H1 (cell line): ENCODE data around the gene HSF5. TPM values are rescaled to one million over a fixed set of nuclear protein-coding genes. Genes with fewer than 3 reads are reported as not detected.
A peak's percentile ranks its signal among the peaks of the same experiment; 100 is the strongest.

Experiments
- CTCF ChIA-PET: fragments of 300-600 bp; sonication (Branson Sonifier 250); formaldehyde crosslinking; loops from one replicate; lab custom pipeline; 2021; ENCODE audit not compliant: partially characterized antibody; lab: Charles Lee
- POLR2A ChIA-PET: fragments of 300-600 bp; sonication (Branson Sonifier 250); formaldehyde crosslinking; loops from one replicate; lab custom pipeline; 2021; ENCODE audit warnings: inconsistent platforms; ENCODE audit not compliant: partially characterized antibody; lab: Charles Lee
- DNase-seq, 2 experiments: peaks; one replicate each; pipeline versions ENCODE4 v3.0.0 to v3.0.0-alpha.2; 2010 to 2022; ENCODE audit warnings: low spot score in 2 of 2, low read depth in 1 of 2, mixed read lengths in 1 of 2
- FAIRE-seq: peaks from 2 replicates; lab custom pipeline; 2011; peaks lifted over from hg19 to GRCh38; lab: Jason Lieb, UNC
- H2AFZ ChIP-seq: 2 replicates; pipeline ENCODE4 v1.8.1; 2012; ENCODE audit warnings: low read length, inconsistent platforms
- H2AK5ac ChIP-seq: 2 replicates; pipeline ENCODE4 v1.6.1; 2013; ENCODE audit warnings: low read depth, low read length
- H2BK120ac ChIP-seq: replicated peaks from 2 replicates; pipeline ENCODE3; 2013; ENCODE audit warnings: low read depth, low read length, inconsistent platforms
- H2BK12ac ChIP-seq: 2 replicates; pipeline ENCODE4 v1.6.1; 2013; ENCODE audit warnings: low read depth, low read length
- H2BK15ac ChIP-seq: 2 replicates; pipeline ENCODE4 v1.6.1; 2013; ENCODE audit warnings: low read length
- H2BK20ac ChIP-seq: 2 replicates; pipeline ENCODE4 v1.6.1; 2013; ENCODE audit warnings: low read length
- H2BK5ac ChIP-seq: 2 replicates; pipeline ENCODE4 v1.6.1; 2013; ENCODE audit warnings: low read depth, low read length
- H3K14ac ChIP-seq: 2 replicates; pipeline ENCODE4 v1.6.1; 2013; ENCODE audit warnings: inconsistent platforms; ENCODE audit not compliant: insufficient read length
- H3K18ac ChIP-seq: 2 replicates; pipeline ENCODE4 v1.6.1; 2013; ENCODE audit warnings: low read length; ENCODE audit errors: extremely low read depth
- H3K23ac ChIP-seq: 2 replicates; pipeline ENCODE4 v1.6.1; 2013; ENCODE audit warnings: inconsistent platforms; ENCODE audit not compliant: insufficient read length
- H3K23me2 ChIP-seq: 2 replicates; pipeline ENCODE4 v1.6.1; 2013; ENCODE audit warnings: low read depth, low read length
- H3K27ac ChIP-seq: 2 replicates; pipeline ENCODE4 v1.6.1; 2011; ENCODE audit warnings: low read depth, low read length, inconsistent platforms
- H3K27me3 ChIP-seq, 4 experiments: replicated peaks in 1 of 4; 1 replicate in 1 of 4; 2 replicates in 3 of 4; pipeline versions ENCODE4 v1.6.1 to v1.8.1; 2011 to 2013; ENCODE audit warnings: low read length in 3 of 4, mild to moderate bottlenecking in 3 of 4, inconsistent platforms in 2 of 4, mixed read lengths in 2 of 4, moderate library complexity in 1 of 4; ENCODE audit not compliant: control insufficient read depth in 3 of 4, insufficient read depth in 3 of 4; ENCODE audit errors: extremely low read depth in 1 of 4
- H3K36me3 ChIP-seq, 4 experiments: 2 replicates each; pipeline versions ENCODE4 v1.6.1 to v1.8.1; 2011 to 2013; ENCODE audit warnings: mild to moderate bottlenecking in 4 of 4, low read length in 3 of 4, moderate library complexity in 2 of 4, control low read depth in 1 of 4, inconsistent platforms in 1 of 4; ENCODE audit not compliant: insufficient read depth in 4 of 4, control insufficient read depth in 2 of 4
- H3K4ac ChIP-seq: replicated peaks from 2 replicates; pipeline ENCODE3; 2013; ENCODE audit warnings: low read length, low read depth, mixed read lengths, inconsistent platforms; ENCODE audit not compliant: insufficient read length
- H3K4me1 ChIP-seq, 4 experiments: replicated peaks in 1 of 4; 1 replicate in 1 of 4; 2 replicates in 3 of 4; pipeline versions ENCODE4 v1.6.1 to v1.8.1; 2011 to 2013; ENCODE audit warnings: low read length in 3 of 4, inconsistent platforms in 2 of 4, mixed read lengths in 1 of 4; ENCODE audit not compliant: insufficient read depth in 4 of 4, control insufficient read depth in 3 of 4
- H3K4me2 ChIP-seq, 2 experiments: 2 replicates each; pipeline versions ENCODE4 v1.6.1 to v1.8.1; 2011 to 2013; ENCODE audit warnings: low read depth in 2 of 2, low read length in 2 of 2, control low read depth in 1 of 2, inconsistent platforms in 1 of 2, mild to moderate bottlenecking in 1 of 2; ENCODE audit not compliant: insufficient read depth in 1 of 2
- H3K4me3 ChIP-seq, 4 experiments: fragments of 200-600, 300-600 bp in 1 of 4; sonication (generic), shearing (Covaris generic), sonication (Bioruptor Twin) in 1 of 4; 2 replicates each; pipeline versions ENCODE4 v1.5.1 to v1.8.1; 2011 to 2016; ENCODE audit warnings: low read length in 4 of 4, low read depth in 3 of 4, control low read depth in 2 of 4, inconsistent platforms in 2 of 4, mild to moderate bottlenecking in 2 of 4, mixed read lengths in 1 of 4, moderate library complexity in 1 of 4; ENCODE audit not compliant: insufficient read depth in 2 of 4; ENCODE audit errors: extremely low read depth in 1 of 4
- H3K56ac ChIP-seq: replicated peaks from 2 replicates; pipeline ENCODE3; 2013; ENCODE audit warnings: low read depth, mild to moderate bottlenecking, mixed read lengths, low read length, inconsistent platforms; ENCODE audit not compliant: insufficient read length
- H3K79me1 ChIP-seq: 2 replicates; pipeline ENCODE4 v1.6.1; 2013; ENCODE audit warnings: low read depth, low read length, control low read depth
- H3K79me2 ChIP-seq, 2 experiments: 2 replicates each; pipeline versions ENCODE4 v1.6.1 to v1.8.1; 2012 to 2013; ENCODE audit warnings: low read length in 2 of 2, mild to moderate bottlenecking in 2 of 2, inconsistent platforms in 1 of 2; ENCODE audit not compliant: insufficient read depth in 2 of 2, control insufficient read depth in 1 of 2
- H3K9ac ChIP-seq, 4 experiments: replicated peaks in 1 of 4; 1 replicate in 1 of 4; 2 replicates in 3 of 4; pipeline versions ENCODE4 v1.6.1 to v1.8.1; 2011 to 2013; ENCODE audit warnings: low read depth in 3 of 4, low read length in 3 of 4, control low read depth in 2 of 4, mild to moderate bottlenecking in 2 of 4, moderate library complexity in 2 of 4, inconsistent platforms in 1 of 4; ENCODE audit errors: extremely low read depth in 1 of 4
- H3K9me3 ChIP-seq, 2 experiments: 2 replicates each; pipeline versions ENCODE4 v1.6.1 to v1.8.1; 2012 to 2013; ENCODE audit warnings: mild to moderate bottlenecking in 2 of 2, moderate library complexity in 2 of 2, control low read depth in 1 of 2, inconsistent platforms in 1 of 2, low read depth in 1 of 2, low read length in 1 of 2, mixed read lengths in 1 of 2; ENCODE audit not compliant: insufficient read depth in 2 of 2
- H4K20me1 ChIP-seq, 2 experiments: replicated peaks in 1 of 2; 2 replicates each; pipeline versions ENCODE3 to v1.8.1; 2011 to 2013; ENCODE audit warnings: inconsistent platforms in 2 of 2, low read length in 2 of 2, mild to moderate bottlenecking in 1 of 2; ENCODE audit not compliant: insufficient read depth in 2 of 2, control insufficient read depth in 1 of 2
- H4K5ac ChIP-seq: 2 replicates; pipeline ENCODE4 v1.6.1; 2013; ENCODE audit warnings: low read length, low read depth, mixed read lengths, inconsistent platforms; ENCODE audit not compliant: insufficient read length
- H4K8ac ChIP-seq: 2 replicates; pipeline ENCODE4 v1.8.0; 2013; ENCODE audit warnings: mild to moderate bottlenecking, moderate library complexity, low read length, inconsistent platforms; ENCODE audit not compliant: insufficient read depth; ENCODE audit errors: extremely low read depth
- H4K91ac ChIP-seq: replicated peaks from 2 replicates; pipeline ENCODE3; 2013; ENCODE audit warnings: low read length, mixed read lengths, inconsistent platforms; ENCODE audit not compliant: insufficient read length
- BACH1 ChIP-seq: IDR thresholded peaks from 2 replicates; pipeline ENCODE4 v1.6.1; 2012; ENCODE audit warnings: low read length, improper control_type of control experiment
- EGR1 ChIP-seq: IDR thresholded peaks from 2 replicates; pipeline ENCODE4 v1.6.1; 2011; ENCODE audit warnings: low read depth, low read length, borderline replicate concordance
- WGBS, 2 experiments: shearing (Covaris generic) in 1 of 2; methylation state at CpG; one replicate each; pipeline versions ENCODE4 v1.1.6 to v1.1.7; 2013 to 2015; ENCODE audit warnings: low lambda C conversion rate in 2 of 2, mixed read lengths in 2 of 2, inconsistent platforms in 1 of 2, low coverage in 1 of 2, missing lambda C conversion rate in 1 of 2; ENCODE audit not compliant: insufficient replicate concordance in 2 of 2, insufficient coverage in 1 of 2, insufficient read length in 1 of 2; ENCODE audit errors: extremely low coverage in 1 of 2, missing lambda C conversion rate in 1 of 2; 5-methylcytosine and 5-hydroxymethylcytosine counted together
- polyA plus RNA-seq, 7 experiments: library from polyadenylated mRNA; depleted of rRNA in 3 of 7; stranded (reverse) in 5 of 7; unstranded in 2 of 7; fragments of >200 nt in 5 of 7; fragments of 200-250 nt in 2 of 7; gene quantifications; 1 replicate in 5 of 7; 2 replicates in 1 of 7; 4 replicates in 1 of 7; pipeline versions ENCODE4 v1.2.1 to v1.2.3, GENCODE V29; 2011 to 2013; ENCODE audit warnings: missing spikeins in 2 of 7, mixed read lengths in 2 of 7
- total RNA-seq: library from RNA; stranded (reverse); fragmentation: NEBNext Ultra II Directional; extraction: Animal tissue kit (Norgen Biotek cat#: 25700); gene quantifications from 2 replicates; pipeline ENCODE4 v1.2.1, GENCODE V29; 2021

The HSF5 gene
- total and polyA plus RNA-seq, 2 of the 8 experiments (the other 6 are each of a cell fraction or from before 2014, with no cell fraction given) = not detected

- DNase-seq (peak in 1 of 2 experiments; percentile 62), FAIRE-seq (no peak)
- Histone ChIP-seq H3K4ac (no peak overlapping the region), H3K9ac (no peak overlapping the region), H2BK20ac (no peak overlapping the region), H2AK5ac (no peak overlapping the region), H3K79me2 (no peaks in the 10 kb centered on the region), H3K4me3 (peak overlapping the region; percentile 67 to 90 (median 72)), H2BK5ac (no peak overlapping the region), H2BK12ac (peak overlapping the region; percentile 39; the same call in 1 of the 2 replicates), H3K9me3 (no peaks in the 10 kb centered on the region), H4K8ac (no peak overlapping the region), H3K79me1 (no peaks in the 10 kb centered on the region), H3K18ac (peak overlapping the region; percentile 56; the same call in 1 of the 2 replicates), H3K4me2 (peak overlapping the region; percentile 89 to 98), H3K36me3 (no peaks in the 10 kb centered on the region), H3K23me2 (peaks cover 12% of the 10 kb centered on the region), H2BK120ac (no peak overlapping the region), H4K91ac (no peak overlapping the region), H3K14ac (no peak overlapping the region), H3K23ac (no peak overlapping the region), H2BK15ac (no peak overlapping the region), H4K20me1 (no peaks in the 10 kb centered on the region), H3K4me1 (peaks cover 7 to 18% (median 9%) of the 10 kb centered on the region in 4 experiments), H3K27ac (no peak overlapping the region), H2AFZ (peak overlapping the region; percentile 97), H3K56ac (no peak overlapping the region), H3K27me3 (peaks cover 0 to 6% (median 4%) of the 10 kb centered on the region in 4 experiments; a peak in 5 of 7 replicates), H4K5ac (no peak overlapping the region)
- CTCF ChIA-PET = interaction anchor here (1.2 to 16.5 kb wide), 4 partner anchors 10 to 64 kb away, joined by 3 to 163 read pairs (median 44); a partner anchor contains a TSS
- TF ChIP-seq EGR1 (peak; percentile 32; the same call in 1 of the 2 replicates), BACH1 (no peak)
- POLR2A ChIA-PET = interaction anchor here (1.0 to 6.0 kb wide), 5 partner anchors 12 to 474 kb away, joined by 3 to 32 read pairs (median 28); partner anchors contain the start of gene MTMR4
- 14% methylated on average over 3 of the region's 3 CpGs; no CpG with 5 or more reads in 1 of the 2 experiments for WGBS, 2 experiments
Observed at GRCh38 chr17:58531122-58531521, 42.9 kb upstream of the HSF5 start.
